H1 (cell line): ENCODE measurements around the gene SPOCK1.

Experiments used
- PHF8 ChIP-seq: fragments of 200-600 bp; sonication (generic); conservative IDR thresholded peaks from 2 replicates; pipeline ENCODE4 v1.7.1; 2012; ENCODE audit warnings: low read depth, mild to moderate bottlenecking, inconsistent platforms, low read length, moderate library complexity
- RXRA ChIP-seq: IDR thresholded peaks from 2 replicates; pipeline ENCODE4 v1.6.1; 2011; ENCODE audit warnings: low read depth, mild to moderate bottlenecking, low read length, moderate library complexity; ENCODE audit not compliant: insufficient read depth

DNA sequence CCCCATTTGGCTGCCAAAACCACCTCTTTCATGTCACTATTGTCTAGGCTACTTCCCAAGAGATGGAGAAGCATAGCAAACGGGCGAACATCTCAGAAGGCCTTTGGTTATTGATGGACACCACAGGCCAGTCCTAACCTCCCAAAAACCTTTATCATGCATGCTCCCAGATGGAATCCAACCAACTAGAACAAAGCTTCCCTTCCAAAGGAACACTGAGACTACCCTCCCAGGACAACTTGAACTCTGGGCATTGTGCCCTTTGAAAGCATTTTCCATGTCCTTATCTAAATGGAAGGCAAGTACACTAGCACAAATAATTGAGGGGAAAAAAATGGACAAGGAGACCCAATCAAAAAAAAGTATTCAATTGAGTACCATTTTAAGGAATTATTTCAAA lies 65.6 kb downstream of the SPOCK1 start:
- TF ChIP-seq RXRA (no peak), PHF8 (no peak)
